Mucosa of descending colon (tissue), 3 donors: Measurements from ENCODE around the gene LAMA3. TPM values are rescaled to one million over a fixed set of nuclear protein-coding genes. Genes with fewer than 3 reads are reported as not detected.

Experiments used
- ATAC-seq: fragments of 200-7000 bp; cut with Tn5 transposase; one replicate; pipeline ENCODE4 v1.9.1; 2020; ENCODE audit warnings: mild to moderate bottlenecking, moderate library complexity
- DNase-seq, 3 donors: peaks; one replicate each; pipeline ENCODE4 v3.0.0-alpha.2; 2020
- H3K36me3 ChIP-seq: fragments of 200-600 bp; one replicate; pipeline ENCODE4 v1.8.0; 2021; ENCODE audit warnings: low read depth, mild to moderate bottlenecking
- H3K4me1 ChIP-seq: fragments of 200-600 bp; one replicate; pipeline ENCODE4 v1.8.0; 2021; ENCODE audit warnings: low read depth, mild to moderate bottlenecking
- H3K4me3 ChIP-seq: fragments of 200-600 bp; one replicate; pipeline ENCODE4 v1.8.0; 2021; ENCODE audit warnings: mild to moderate bottlenecking
- H3K9me3 ChIP-seq: fragments of 200-600 bp; one replicate; pipeline ENCODE4 v1.8.0; 2021; ENCODE audit warnings: mild to moderate bottlenecking
- intact Hi-C, 2 donors: fragments of 100-400 bp; cut with DNase I in 1 of 2; cut with micrococcal nuclease in 1 of 2; formaldehyde crosslinking; loops; one replicate each; pipeline versions ENCODE4 v1.11.0 to v1.11.1; 2022; cut with DNase I, micrococcal nuclease
- total RNA-seq, 3 donors: library from RNA; stranded (reverse); fragmentation: NEBNext Ultra II Directional in 2 of 3; extraction: Animal tissue kit (Norgen Biotek cat#: 25700) in 2 of 3; gene quantifications; one replicate each; pipeline versions ENCODE4 v1.2.1 to v1.2.4, GENCODE V29; 2021 to 2023
- TF ChIP-seq, protein P1 (sequence below): fragments of 200-600 bp; IDR thresholded peaks from one replicate; pipeline ENCODE4 v1.8.0; 2022; ENCODE audit warnings: antibody characterized with exemption, mild to moderate bottlenecking
- donor health status: DM: no; HTN: no; CAD: no; lungs with moderate emphysema.
- donor health status: DM: no; HTN: no; CAD: no.
- donor health status: DM: no; HTN: yes; CAD: no.

The LAMA3 gene
- total RNA-seq, 3 donors from 2014 or later: 29.0 to 62.0 (median 49.0) TPM

DNA sequence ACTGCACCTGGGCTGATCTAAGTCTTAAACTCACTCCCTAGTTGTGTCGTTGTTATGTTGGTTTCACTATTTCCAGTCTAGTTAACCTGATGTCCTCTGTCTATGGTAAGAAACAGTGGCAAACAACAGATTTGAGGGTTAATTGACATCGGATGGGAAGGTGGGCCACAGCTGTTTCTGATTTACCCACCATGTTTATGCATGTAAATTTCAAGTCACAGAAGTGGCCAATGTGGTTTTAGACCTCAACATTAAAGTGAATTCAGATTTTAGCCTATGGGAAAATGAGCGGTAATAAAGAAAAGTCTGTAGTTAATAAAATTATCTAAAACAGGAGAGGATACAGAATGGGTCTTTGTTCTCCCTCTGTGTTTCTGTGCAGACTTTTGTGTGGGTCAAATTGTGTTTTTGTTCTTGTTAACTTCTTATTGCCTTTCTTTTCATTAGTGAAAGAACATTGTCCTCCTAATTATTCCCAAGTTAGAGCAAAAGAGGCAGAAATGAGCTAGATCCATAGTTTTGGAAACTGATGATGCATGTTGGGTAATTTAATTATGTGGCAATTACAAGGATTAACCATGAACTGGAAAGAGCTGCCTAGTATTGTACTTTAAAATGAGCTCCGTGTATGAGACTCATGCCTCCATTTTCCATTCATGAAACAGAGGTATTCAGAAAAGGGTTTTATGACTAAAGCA lies 83.2 kb downstream of the LAMA3 start:
- intact Hi-C loops: no loop called here
- Histone ChIP-seq H3K36me3 (no peaks in the 10 kb centered on the region), H3K9me3 (no peaks in the 10 kb centered on the region), H3K4me3 (no peak overlapping the region), H3K4me1 (no peaks in the 10 kb centered on the region)
- TF ChIP-seq, protein P1, sequence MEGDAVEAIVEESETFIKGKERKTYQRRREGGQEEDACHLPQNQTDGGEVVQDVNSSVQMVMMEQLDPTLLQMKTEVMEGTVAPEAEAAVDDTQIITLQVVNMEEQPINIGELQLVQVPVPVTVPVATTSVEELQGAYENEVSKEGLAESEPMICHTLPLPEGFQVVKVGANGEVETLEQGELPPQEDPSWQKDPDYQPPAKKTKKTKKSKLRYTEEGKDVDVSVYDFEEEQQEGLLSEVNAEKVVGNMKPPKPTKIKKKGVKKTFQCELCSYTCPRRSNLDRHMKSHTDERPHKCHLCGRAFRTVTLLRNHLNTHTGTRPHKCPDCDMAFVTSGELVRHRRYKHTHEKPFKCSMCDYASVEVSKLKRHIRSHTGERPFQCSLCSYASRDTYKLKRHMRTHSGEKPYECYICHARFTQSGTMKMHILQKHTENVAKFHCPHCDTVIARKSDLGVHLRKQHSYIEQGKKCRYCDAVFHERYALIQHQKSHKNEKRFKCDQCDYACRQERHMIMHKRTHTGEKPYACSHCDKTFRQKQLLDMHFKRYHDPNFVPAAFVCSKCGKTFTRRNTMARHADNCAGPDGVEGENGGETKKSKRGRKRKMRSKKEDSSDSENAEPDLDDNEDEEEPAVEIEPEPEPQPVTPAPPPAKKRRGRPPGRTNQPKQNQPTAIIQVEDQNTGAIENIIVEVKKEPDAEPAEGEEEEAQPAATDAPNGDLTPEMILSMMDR: no peak
- ATAC-seq (no peak), DNase-seq (no peak)

DNA sequence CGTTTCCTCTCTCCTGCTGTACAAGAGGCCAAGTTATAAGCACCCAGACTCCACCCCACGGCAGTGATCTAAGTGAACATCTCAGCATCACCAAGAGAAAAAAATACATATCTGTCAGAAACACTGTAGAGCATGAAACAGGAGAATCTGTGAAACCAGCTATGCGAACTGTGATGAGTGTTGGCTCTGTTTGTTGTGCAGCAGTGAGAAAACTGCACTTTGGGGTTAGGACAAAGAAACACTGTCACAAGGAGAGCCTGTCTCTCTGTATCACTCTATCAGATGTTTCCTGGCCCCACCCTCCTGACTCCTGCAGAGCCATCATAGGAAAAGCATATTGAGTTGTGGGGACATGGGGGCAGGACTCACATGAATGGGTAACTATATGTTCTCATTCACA lies 87.1 kb downstream of the LAMA3 start:
- intact Hi-C loops: no loop called here
- ATAC-seq (no peak), DNase-seq (no peak)
- H3K9me3 ChIP-seq: no peaks in the 10 kb centered on the region
- TF ChIP-seq, protein P1: no peak
- no peaks in the 10 kb centered on the region for H3K36me3 ChIP-seq
- H3K4me3 ChIP-seq: no peak overlapping the region
- no peaks in the 10 kb centered on the region for H3K4me1 ChIP-seq

DNA sequence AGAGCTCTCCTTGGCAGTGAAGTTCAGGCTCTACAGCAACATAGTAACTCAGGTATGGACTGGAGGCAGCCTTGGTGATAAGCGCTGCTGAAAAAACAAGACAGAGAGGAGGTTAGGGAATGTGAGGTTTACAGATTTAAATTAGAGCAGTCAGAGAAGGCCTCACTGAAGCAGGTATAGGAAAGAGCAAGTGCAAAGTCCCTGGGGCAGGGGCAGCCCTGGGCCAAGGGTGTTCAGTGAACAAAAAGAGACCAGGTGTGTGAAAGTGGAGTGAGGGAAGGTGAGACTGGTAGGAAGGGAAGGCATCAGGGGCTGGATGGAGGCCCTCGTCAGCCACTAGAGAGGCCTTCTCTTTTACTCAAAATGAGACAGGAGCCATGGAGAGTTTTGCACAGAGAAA lies 89.6 kb downstream of the LAMA3 start:
- DNase-seq (no peak), ATAC-seq (no peak)
- no peaks in the 10 kb centered on the region for H3K9me3 ChIP-seq
- H3K36me3 ChIP-seq: no peaks in the 10 kb centered on the region
- intact Hi-C loops: no loop called here
- H3K4me1 ChIP-seq: no peaks in the 10 kb centered on the region
- TF ChIP-seq, protein P1: no peak
- H3K4me3 ChIP-seq: no peak overlapping the region

DNA sequence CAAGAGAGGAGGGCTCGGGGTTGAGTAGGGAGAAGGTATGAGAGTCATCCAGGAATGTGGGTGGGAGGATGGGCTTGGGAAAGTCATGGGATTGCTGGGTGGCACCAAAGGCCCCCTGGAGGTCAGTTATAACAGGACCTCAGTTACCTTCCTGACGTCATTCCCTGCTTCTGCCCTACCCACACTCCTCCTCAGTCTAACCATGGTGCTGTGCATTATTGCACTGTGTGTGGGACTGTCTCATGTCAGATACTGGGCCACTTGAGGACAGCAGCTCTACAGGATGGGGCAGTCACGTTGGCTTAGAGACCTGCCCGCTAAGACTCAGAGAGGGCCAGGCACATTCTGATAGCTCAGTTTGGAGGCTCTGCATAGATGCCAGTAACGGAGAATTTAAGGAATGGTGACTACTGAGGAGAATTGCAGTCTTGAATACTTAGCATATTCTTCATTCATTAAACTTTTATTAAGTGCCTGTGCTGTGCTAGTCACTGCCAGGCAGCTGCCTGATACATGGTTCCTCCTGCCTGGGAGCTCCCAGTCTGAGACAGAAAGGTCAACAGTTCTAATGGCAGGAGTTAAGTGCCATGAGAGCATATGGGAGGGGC lies 90.5 kb downstream of the LAMA3 start:
- ATAC-seq: peak; percentile 14

DNA sequence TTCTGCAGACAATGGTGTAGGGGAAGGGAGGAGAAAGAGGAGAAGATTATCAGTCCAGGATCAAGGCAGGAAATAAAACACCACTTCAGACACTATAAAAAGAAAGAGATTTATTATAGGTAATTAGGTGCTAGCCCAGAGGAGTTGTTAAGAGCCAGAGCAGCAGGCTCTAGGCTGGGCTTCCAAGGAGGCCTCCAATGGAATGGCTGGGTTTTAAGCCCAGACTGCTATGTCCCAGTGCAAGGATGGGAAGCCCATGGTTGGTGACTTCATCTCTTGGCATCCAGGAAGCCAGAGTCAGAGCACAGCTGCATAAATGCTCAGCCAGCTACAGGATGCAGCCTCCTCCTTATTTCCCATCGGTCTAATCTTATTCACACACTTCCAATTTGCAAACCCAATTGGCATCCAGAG lies 95.6 kb downstream of the LAMA3 start:
- peak in 2 of 3 donors; percentile 18 to 28 for DNase-seq
- Histone ChIP-seq H3K9me3 (no peaks in the 10 kb centered on the region), H3K4me1 (peaks cover 5% of the 10 kb centered on the region), H3K36me3 (no peaks in the 10 kb centered on the region), H3K4me3 (no peak overlapping the region)
- peak; percentile 94 for ATAC-seq
- intact Hi-C loops: no loop called here
- TF ChIP-seq, protein P1: no peak

More for the DNA sequence above, 90.5 kb downstream of the LAMA3 start:
- TF ChIP-seq, protein P1: no peak
- H3K36me3 ChIP-seq: no peaks in the 10 kb centered on the region
- peaks cover under 1% of the 10 kb centered on the region for H3K4me1 ChIP-seq
- intact Hi-C loops: no loop called here
- H3K4me3 ChIP-seq: no peak overlapping the region
- no peak for DNase-seq
- H3K9me3 ChIP-seq: no peaks in the 10 kb centered on the region
